GM21515 (cell line): ENCODE data around the gene ZNRD2.
A peak's percentile ranks its signal among the peaks of the same experiment; 100 is the strongest.

Experiments
- ATAC-seq: cut with Tn5 transposase; IDR thresholded peaks from one replicate; pipeline ENCODE4 v1.9.1; 2021; ENCODE audit not compliant: unreplicated experiment

ZNRD2 gene

DNA sequence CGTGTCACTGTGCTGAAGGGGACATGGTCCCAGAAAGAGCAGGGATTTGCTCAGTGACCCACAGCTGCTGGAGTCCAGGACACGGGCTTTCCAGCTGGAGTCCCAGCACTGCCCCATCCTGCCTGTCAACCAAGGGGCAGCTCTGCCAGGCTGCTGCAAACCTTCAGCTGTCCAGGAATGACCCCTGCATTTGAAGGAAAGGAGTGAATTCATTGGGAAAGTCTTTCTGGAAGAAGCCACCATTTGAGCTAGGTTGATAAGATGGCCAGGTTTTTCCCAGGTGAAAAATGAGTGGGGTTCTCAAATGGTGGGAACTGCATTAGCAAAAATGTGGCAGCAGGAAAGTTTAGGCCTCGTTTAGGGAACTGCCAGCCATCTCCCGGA is 16.0 kb downstream of the ZNRD2 start:
- ATAC-seq, result no peak

DNA sequence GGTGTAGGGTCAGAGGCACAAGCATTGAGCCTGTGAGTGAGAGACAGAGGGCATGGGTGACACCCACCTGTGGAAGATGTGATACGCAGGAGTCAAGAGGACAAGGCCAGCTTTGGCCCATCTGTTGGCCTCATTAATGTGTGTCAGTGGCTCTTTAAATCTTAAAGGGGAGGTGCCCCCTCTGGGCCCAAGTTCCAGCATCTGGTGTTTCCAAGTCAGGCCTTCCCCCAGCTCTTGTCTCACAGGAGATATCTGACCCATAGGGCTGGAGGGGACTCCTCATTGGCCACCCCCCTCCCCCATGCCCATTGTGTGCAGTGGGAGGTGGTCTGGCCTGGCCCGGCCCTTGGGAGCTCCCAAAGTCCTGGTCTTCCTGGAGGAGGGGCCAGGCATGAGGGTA is 16.4 kb downstream of the ZNRD2 start:
- no peak for ATAC-seq

DNA sequence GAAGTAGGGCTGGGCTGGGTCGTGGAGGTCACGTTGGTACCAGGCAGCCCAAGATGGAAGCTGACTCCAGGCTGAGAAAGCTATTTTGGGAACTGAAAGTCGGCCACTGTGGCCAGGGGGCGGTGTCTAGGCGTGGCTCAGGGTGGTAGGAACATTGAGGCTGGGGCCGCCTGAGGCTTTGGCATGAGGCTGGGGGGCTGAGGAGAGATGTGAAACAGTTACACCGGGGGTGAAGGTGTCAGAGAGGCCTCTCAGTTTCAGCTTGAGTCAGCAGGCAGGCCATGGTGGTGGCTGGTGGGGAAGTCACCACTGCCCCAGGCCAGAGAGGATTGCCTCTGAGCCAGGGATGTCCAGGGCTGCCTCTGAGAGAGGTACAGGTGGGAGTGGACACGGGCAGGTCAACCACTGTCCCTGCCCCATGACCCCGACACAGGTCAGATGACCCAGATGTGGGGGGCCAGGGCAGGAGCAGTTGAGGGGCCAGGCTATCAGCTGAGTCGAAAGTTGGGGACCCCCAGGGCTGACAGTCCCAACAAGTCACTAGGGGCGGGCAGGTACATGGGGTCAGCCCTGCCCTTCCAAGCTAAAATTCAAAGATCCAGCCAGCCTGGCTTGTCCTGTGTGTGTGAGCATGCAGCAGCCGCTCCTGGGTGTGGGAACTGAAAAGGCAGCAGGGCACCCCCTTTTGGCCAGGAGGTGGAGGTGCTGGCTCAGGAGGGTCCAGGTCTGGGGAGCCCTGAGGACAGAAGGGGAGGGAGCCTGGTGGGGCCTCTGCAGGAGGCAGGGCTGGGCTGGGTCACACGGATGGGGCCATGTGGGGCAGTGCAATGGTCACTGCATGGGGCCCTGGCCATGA is 18.1 kb downstream of the ZNRD2 start:
- peak; percentile 65 for ATAC-seq

DNA sequence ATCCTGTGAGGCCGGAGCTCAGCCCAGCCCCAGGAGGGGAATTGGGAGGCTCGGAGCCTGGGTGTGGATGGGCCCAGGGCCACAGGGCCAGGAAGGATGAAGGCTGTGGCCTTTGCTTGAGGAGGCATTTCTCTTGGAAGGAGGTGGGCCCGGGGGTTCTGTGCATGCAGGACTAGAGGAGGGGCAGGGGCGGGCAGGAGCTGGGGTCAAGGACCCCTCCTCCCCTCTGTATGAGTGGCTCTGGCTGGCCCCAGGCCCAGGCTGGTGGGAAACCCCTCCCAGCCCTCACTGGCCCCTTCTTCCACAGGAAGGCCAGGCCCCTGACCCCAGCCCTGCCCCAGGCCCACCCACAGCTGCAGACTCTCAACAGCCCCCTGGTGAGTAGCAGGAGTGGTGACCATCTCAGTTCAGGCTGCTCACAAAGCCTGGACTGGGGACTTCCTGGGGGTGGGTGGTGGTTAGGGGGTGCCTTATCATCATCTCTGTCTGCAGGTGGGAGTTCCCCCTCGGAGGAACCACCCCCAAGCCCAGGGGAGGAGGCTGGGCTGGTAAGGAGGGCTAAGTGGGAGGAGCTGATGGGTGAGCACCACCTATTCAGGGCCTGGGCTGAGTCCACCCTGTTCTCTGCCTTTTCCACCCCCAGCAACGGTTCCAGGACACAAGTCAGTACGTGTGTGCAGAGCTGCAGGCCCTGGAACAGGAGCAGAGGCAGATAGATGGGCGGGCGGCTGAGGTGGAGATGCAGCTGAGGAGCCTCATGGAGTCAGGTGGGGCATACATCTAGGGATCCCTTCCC is 19.4 kb downstream of the ZNRD2 start:
- no peak for ATAC-seq

DNA sequence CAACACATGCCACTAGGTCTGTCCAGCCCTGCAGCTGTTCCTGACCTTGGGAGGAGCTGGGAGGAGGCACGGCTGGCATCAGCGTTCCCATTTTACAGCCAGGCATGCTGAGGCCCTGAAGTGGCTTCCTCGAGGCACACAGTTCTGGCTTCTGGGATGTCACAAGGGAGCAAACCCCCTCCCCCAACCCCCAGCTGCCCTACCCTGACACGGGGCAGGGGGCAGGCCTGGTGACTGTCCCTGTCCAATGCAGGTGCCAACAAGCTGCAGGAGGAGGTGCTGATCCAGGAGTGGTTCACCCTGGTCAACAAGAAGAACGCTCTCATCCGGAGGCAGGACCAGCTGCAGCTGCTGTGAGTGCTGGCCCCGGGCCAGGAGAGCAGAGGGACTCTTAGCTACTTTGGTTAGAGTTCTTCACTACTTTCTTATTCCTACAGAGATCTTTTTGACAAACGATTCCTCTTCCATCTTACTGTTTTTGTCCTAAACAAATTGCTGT is 20.0 kb downstream of the ZNRD2 start:
- ATAC-seq, result no peak

DNA sequence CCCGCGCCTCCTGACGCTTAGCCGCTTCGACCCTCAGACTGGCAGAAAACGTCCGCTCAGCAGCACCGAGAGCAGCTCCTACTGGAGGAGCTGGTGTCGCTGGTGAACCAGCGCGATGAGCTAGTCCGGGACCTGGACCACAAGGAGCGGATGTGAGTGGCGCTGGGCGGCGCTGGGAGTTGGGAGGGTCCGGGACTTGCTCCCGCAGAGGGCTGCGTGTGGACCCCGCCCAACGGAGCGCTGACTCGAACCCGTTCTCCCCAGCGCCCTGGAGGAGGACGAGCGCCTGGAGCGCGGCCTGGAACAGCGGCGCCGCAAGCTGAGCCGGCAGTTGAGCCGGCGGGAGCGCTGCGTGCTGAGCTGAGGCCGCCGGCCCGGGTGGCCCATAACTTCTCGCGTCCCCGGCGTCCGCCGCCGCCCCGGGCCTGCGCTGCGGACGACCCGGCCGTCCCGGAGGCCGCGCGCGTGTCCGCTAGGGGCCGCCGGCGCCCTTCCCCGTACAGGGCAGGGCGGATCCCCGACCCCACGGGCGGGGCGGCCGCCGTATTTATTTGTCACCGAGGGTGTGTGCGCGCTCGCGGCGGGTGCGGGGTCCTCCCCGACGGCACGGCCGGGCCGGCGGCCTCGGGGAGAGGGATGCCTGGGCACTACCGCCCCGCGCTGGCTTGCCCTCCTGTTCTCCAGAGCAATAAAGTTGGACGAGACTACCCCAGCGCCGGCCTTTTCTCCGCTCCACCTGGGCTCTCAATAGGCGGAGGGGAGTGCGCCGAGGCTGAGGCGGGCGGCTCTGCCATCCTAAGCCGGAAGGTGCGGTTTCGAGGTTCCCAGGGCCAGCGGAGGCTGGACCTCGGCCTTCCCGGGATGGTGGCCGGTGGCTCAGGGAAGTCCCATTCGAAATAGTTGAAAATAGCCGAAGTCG is 21.9 kb downstream of the ZNRD2 start:
- no peak for ATAC-seq

DNA sequence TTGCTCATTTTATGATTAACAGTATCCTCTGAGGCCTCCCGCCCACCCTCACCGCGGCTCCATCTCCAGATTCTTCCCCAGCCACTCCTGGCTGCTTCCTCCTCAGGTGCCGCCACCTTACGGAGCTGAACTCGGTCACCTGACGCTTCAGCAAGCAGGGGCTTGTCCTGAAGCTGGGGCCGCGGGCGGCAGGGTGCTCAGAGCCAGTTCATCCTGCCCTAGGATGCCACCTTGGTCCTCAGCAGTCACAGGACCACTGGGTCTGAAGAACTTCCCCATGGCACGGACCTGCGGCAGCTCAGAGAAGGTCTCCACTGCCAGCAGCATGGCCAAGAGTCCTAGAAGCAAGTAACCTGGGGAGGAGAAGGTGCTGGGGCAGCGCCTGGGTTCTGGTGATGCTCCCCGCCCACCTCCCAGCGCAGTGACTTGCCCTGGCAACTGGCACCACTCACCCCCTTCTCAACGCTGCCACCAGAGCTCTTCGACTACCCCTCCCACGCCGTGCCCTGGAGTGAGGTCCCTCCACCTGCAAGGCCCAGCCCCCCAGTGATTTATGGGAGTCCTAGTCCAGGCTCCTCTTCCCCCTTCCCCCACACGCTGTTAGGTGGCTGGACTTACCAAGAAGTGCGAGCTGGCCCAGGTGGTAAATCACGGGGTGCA is 22.7 kb downstream of the ZNRD2 start:
- no peak for ATAC-seq

DNA sequence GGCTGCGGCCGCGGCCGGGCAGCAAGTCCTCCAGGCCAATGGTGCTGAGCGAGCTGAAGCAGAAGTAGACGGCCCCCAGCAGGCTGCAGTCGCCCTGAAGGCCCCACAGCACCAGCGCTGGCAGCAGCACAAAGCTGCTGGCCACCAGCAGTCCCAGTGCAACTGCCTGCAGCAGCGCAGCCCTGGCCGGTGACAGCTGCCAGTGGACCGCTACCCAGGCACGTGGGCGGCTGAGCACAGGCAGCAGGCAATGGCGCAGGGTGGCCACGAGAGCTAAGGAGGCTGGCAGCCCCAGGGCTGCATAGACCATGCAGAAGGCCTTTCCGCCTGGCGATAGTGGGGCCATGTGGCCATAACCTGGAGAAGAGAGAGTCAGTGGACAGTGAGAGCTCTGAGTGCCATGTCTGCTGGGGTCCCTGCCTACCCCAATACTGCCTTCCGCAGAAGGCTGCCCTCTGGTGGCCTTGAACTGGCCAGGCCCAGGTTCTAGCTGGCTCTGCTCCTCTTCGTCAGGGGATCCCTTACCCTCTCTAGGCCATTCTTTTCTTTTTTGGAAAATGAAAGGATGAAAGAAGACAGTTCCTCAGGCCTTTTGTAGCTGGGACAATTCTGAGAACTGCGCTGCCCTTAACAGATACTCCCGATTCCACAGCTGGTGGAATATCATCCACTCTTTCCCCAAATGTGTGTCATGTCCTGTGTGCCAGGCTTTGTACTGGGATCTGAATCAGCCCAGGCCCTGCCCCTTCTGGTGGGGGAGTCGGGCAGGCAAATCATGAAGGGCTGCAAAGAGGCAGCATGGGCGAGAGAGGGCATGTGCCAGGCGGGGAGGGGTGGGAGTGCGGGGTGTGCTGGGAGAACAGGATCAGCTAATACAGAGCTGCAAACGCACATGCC is 23.5 kb downstream of the ZNRD2 start:
- ATAC-seq, result no peak

DNA sequence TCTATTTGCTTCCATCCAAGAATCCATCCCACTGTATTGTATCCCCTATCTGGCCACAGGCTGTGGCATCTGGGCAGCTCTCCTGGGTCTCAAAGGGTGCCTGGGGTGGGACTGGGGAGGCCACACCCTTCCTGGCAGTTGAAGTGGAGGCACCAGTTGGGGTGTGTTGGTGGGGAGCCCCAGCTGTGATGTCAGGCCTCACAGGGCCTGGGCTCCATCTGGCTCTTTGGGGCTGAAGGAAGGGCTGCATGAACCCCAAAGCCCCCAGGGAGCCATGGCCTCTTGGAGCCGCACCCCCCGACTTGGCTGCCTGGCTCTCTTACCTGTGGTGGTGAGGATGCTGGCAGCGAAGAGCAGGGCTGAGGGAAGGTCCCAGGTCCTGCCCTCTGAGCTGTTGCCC is 24.9 kb downstream of the ZNRD2 start:
- ATAC-seq, result no peak

DNA sequence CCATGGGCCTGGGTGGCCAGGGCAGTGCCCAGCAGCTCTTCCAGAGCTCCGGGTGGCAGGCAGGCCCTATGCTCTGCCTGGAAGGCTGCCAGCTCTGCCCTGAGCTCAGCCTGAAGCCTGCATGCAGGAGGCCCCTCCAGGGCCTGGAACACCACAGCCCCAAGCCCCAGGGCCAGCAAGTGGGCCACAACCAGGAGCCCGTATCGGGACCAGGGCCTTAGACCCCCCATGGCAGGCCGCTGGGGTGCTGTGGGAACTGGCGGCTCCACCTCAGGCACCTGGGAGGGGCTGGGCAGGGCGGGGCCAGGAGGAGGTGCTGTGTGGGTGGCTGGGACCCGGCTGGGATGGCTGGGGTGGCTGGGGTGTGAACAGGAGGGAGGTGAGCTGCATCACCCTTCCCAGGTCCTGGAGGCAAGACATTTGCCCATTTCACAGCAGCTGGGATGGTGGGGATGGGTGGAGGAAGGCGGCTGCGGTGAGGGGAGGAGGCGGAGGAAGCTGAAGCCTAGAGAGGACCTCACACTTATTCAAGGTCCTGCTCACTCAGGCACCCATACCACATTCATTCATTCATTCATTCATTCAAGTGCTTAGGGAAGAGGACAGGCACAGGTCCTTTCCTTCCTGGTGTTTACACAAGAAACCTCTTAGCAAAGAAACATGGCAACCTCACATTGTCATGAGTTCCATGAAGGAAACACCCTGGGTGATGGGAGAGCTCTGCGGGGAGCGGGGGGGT is 25.4 kb downstream of the ZNRD2 start, which contains the start of gene KCNK7:
Gene KCNK7, minus strand, starts transcription at position 258 of the 739 bp plus-strand sequence. Its CDS starts 28 bp downstream, at position 230.
- ATAC-seq, result no peak

DNA sequence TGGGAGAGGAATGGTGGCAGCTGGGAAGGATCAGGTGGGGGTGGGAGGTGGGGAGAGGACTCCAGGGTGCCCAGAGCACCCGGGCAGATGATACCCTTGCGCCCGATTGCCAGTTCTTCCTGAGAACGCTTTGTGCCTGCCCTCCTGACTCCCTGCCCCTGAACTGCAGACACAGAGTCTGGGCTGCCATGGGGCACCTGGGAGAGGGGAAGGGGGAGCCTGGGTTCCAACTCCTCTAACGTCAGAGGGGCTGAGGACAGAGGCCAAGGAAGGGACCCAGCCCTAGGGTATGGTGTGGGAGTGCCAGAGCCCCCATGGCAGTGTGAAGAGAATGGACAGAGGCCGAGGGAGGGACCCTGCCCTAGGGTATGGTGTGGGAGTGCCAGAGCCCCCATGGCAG is 26.2 kb downstream of the ZNRD2 start:
- ATAC-seq, result no peak

DNA sequence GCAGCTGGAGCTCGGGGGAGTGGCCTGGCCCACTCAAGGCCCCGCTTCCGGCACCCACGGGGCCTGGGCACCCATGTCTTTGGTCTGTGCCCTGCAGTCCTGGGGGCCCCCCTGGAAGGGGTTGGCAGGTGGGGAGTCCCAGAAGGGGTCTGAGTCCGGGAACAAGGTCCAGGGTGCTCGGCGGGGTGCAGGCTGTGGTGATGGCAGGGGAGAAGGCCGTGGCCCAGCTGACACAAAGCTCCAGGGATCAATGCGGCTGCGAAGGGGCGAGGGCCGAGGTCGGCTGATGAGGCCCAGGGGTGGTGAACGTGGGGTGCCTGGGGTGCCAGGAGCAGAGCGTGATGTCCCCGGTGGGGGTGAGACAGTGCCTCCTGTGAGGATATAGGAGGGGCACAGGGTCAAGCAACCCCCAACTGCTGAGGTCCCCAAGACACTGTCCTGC is 28.0 kb downstream of the ZNRD2 start:
- no peak for ATAC-seq

DNA sequence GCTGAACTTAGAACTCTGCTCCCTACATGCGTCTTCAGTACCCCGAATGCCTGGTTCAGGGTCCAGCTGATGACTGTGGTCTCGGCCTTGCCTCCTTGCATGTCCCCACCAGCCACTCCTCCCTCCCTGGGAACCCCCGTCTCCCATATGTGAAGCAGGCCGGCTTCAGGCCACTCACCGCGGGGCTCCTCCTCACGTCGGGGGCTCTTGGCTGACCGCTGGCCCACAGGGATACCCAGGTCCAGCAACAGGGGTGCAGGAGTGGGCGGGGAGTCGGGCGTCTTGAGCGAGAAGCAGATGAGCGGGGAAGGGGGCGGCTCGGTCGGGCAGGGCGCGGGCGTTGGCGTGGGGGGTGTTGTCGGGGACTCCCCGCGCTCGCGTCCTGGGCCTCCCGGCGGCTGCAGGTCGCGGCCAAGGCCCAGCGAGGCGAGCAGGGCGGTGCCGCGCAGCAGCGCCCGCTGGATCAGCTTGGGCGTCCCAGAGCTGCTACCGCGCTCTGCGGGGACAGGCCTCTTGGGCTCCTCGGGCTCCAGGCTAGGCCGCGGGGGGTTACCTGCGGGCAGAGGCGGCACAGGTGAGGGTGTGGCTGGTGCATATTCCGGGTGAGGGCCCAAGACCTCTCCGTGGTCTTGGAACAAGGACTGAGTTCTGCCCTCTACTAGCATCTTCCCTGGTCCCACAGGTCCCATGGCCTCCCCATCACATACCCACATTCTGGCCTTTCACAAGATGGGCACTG is 29.1 kb downstream of the ZNRD2 start:
- ATAC-seq, result no peak

DNA sequence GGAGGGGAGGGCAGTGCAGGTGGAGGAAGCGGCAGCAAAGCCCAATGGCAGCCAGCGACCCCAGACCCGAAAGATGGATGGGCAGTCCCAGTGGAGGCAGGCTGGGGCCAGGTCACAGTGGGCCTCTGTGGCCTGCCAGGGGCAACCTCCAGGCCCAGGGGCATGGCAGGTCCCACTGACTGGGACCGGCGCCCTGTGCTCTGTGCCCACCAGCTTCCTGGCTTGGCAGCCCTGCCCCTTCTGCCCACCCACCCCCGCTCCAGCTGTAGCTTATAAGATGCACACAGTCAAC is 29.6 kb downstream of the ZNRD2 start:
- ATAC-seq, result no peak

DNA sequence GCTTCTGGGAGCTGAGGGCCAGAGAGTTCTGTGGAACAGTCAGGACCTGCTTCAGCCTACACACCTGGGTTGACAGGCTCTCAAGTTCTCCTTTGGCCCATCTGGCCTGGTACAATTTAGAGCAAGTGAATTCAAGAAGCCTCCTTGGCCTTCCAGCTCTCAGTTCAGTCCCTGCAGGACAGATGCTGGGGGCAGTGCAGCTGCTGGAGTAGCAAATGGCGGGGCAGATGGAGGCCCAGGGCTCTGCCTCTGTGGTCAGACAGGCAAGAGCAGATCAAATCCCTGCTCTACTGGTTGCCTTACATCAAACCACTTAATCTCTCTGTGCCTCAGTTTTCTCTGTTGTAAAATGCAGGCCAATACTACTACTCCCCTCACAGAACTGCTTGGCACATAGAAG is 34.0 kb downstream of the ZNRD2 start:
- no peak for ATAC-seq

DNA sequence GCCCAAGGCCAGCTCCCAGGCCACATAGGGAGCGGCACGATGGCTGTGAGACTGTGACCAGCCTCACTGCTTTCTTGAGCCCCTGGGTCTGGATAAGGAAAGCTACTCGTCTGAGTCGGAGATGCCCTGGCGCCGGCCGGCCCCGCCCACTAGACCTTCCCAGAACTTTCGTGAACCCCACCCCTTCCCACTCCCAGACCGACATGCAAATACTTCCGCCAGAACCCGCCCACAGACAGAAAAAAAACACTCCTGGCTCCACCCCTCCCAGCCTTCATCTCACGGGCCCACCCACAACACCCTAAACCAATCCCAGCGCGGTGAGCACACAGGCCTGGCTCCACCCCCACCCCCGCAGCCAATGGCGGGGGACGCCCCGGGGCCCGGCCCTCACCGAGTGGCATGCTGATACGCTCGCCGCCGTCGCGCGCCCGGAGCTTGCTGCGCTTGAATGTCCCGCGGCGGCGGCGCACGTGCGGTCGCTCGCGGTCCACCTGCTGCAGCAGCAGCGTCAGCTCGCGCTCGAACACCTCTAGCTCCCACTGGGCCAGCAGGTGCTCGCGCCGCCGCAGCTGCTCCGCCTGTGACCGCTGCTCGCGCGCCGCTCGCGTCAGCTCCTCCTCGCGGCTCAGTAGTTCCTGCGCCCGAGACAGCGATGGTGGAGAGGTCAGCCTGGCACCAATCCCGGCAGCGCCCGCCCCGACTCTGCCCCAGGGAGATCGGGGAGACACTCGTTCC is 36.8 kb downstream of the ZNRD2 start:
- no peak for ATAC-seq

DNA sequence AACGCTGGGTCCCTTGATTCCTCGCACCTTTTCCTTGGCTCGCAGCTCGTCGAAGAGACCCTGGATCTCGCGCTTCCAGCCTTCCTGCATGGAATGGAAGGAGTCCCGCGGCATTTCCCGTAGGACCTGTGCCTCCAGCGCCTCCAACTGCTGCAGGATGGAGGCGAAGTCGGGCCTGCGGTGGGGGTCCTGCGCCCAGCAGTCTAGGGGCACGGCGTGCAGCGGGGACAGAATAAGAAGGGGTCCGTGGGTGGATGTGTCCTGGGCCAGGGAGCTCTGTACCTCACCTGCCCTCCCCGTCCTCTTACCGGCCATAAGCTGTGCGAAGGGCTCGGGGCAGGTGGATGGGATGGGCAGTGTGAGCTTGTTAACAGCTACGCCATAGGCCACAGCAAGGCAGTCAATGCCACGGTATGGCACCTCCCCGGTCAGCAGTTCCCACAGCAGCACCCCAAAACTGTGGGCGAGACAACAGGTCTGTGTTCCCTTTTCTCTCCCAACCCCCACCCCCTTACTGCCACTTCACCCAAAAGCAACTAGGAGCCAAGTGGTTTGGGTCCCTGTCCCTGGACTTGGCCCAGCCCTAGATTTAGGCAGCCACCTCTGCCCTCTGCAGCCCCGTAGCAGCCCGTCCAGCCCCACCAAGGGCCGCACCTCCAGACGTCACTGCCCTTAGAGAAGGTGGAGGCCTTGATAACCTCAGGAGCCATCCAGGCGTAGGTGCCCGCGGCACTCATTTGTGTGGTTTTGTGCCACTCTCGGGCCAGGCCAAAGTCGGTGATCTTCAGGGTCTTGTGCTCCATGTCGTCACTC is 37.5 kb downstream of the ZNRD2 start:
- no peak for ATAC-seq
